ENCODE results near the gene SF3A2.
A peak's percentile ranks its signal among the peaks of the same experiment; 100 is the strongest.

Gene SF3A2

GRCh38 chr19:2249880-2250765, 13.5 kb downstream of the SF3A2 start:
- POLR2A ChIA-PET = interaction anchor here (0.6 to 1.6 kb wide), 4 partner anchors 11 to 28 kb away, joined by 3 to 7 read pairs (median 4); no protein-coding TSS in a partner anchor

GRCh38 chr19:2250766-2251105, 14.1 kb downstream of the SF3A2 start:
- peak overlapping the region in 2 of 7 experiments; percentile 26 to 73 for H3K4me3 ChIP-seq (ENCODE audit: control insufficient read depth in 1 of 7, extremely low read depth in 1 of 7, insufficient read depth in 4 of 7, low read depth in 2 of 7, low read length in 6 of 7)
- H3K4me1 ChIP-seq (ENCODE audit: control extremely low read depth in 1 of 4, control insufficient read depth in 4 of 4, insufficient read depth in 4 of 4, low read length in 3 of 4) = peaks cover 0 to 43% (median 36%) of the 10 kb centered on the region in 4 experiments
- WGBS (ENCODE audit: insufficient coverage) = 14% methylated on average over 27 of the region's 40 CpGs
- CTCF ChIA-PET = interaction anchor here (2.2 to 7.5 kb wide), 2 partner anchors 10 to 22 kb away, joined by 7 to 52 read pairs; no protein-coding TSS in a partner anchor
- DNase-seq = no peak
- peaks cover 0 to 53% (median 7%) of the 10 kb centered on the region in 5 experiments for H3K27me3 ChIP-seq (replicated peaks in 2 of 5; ENCODE audit: control insufficient read depth in 4 of 5, insufficient read depth in 5 of 5, low read length in 4 of 5)
- peaks cover 0 to 37% (median 26%) of the 10 kb centered on the region in 4 experiments for H3K36me3 ChIP-seq (ENCODE audit: control insufficient read depth in 4 of 4, insufficient read depth in 4 of 4, low read length in 3 of 4)
- no peak overlapping the region for H3K27ac ChIP-seq (ENCODE audit: insufficient read depth in 1 of 2, low read depth in 1 of 2, low read length in 2 of 2, poor library complexity in 1 of 2, severe bottlenecking in 2 of 2)
- no peaks in the 10 kb centered on the region for H3K9me3 ChIP-seq (ENCODE audit: control extremely low read depth in 1 of 5, control insufficient read depth in 4 of 5, insufficient read depth in 2 of 5, low read depth in 1 of 5, low read length in 4 of 5)
- POLR2A ChIA-PET = interaction anchor here (0.6 to 1.1 kb wide), 3 partner anchors 12 to 19 kb away, joined by 3 to 9 read pairs (median 4); no protein-coding TSS in a partner anchor

More at GRCh38 chr19:2249880-2250765, 13.5 kb downstream of the SF3A2 start:
- CTCF ChIA-PET = interaction anchor here (7.5 kb wide), 1 partner anchor 9 kb away, joined by 52 read pairs; no protein-coding TSS in a partner anchor
- Histone ChIP-seq H3K27ac (ENCODE audit: insufficient read depth in 1 of 2, low read depth in 1 of 2, low read length in 2 of 2, poor library complexity in 1 of 2, severe bottlenecking in 2 of 2) (no peak overlapping the region), H3K4me1 (ENCODE audit: control extremely low read depth in 1 of 4, control insufficient read depth in 4 of 4, insufficient read depth in 4 of 4, low read length in 3 of 4) (peaks cover 0 to 43% (median 36%) of the 10 kb centered on the region in 4 experiments), H3K27me3 (replicated peaks in 2 of 5; ENCODE audit: control insufficient read depth in 4 of 5, insufficient read depth in 5 of 5, low read length in 4 of 5) (peaks cover 0 to 53% (median 7%) of the 10 kb centered on the region in 5 experiments), H3K36me3 (ENCODE audit: control insufficient read depth in 4 of 4, insufficient read depth in 4 of 4, low read length in 3 of 4) (peaks cover 2 to 43% (median 29%) of the 10 kb centered on the region in 4 experiments), H3K9me3 (ENCODE audit: control extremely low read depth in 1 of 5, control insufficient read depth in 4 of 5, insufficient read depth in 2 of 5, low read depth in 1 of 5, low read length in 4 of 5) (no peaks in the 10 kb centered on the region), H3K4me3 (ENCODE audit: control insufficient read depth in 1 of 7, extremely low read depth in 1 of 7, insufficient read depth in 4 of 7, low read depth in 2 of 7, low read length in 6 of 7) (peak overlapping the region in 1 of 7 experiments; percentile 32)
- 39% methylated on average over 28 of the region's 43 CpGs for WGBS (ENCODE audit: insufficient coverage)
- DNase-seq = peak in 1 of 3 donors; percentile 38

DNA sequence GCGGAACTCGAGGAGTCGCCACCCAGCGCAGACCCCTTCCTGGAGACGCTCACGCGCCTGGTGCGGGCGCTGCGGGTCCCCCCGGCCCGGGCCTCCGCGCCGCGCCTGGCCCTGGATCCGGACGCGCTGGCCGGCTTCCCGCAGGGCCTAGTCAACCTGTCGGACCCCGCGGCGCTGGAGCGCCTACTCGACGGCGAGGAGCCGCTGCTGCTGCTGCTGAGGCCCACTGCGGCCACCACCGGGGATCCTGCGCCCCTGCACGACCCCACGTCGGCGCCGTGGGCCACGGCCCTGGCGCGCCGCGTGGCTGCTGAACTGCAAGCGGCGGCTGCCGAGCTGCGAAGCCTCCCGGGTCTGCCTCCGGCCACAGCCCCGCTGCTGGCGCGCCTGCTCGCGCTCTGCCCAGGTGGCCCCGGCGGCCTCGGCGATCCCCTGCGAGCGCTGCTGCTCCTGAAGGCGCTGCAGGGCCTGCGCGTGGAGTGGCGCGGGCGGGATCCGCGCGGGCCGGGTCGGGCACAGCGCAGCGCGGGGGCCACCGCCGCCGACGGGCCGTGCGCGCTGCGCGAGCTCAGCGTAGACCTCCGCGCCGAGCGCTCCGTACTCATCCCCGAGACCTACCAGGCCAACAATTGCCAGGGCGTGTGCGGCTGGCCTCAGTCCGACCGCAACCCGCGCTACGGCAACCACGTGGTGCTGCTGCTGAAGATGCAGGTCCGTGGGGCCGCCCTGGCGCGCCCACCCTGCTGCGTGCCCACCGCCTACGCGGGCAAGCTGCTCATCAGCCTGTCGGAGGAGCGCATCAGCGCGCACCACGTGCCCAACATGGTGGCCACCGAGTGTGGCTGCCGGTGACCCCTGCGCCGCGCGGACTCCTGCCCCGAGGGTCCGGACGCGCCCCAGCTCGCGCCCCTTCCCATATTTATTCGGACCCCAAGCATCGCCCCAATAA, 14.8 kb downstream of the SF3A2 start:
- no peak overlapping the region for H3K27ac ChIP-seq (ENCODE audit: insufficient read depth in 1 of 2, low read depth in 1 of 2, low read length in 2 of 2, poor library complexity in 1 of 2, severe bottlenecking in 2 of 2)
- H3K36me3 ChIP-seq (ENCODE audit: control insufficient read depth in 4 of 4, insufficient read depth in 4 of 4, low read length in 3 of 4) = peaks cover 0 to 31% (median 21%) of the 10 kb centered on the region in 4 experiments
- CTCF ChIA-PET = interaction anchor here (1.2 to 7.5 kb wide), 3 partner anchors 10 to 21 kb away, joined by 6 to 52 read pairs (median 7); no protein-coding TSS in a partner anchor
- peak overlapping the region in 5 of 7 experiments; percentile 8 to 73 (median 57) for H3K4me3 ChIP-seq (ENCODE audit: control insufficient read depth in 1 of 7, extremely low read depth in 1 of 7, insufficient read depth in 4 of 7, low read depth in 2 of 7, low read length in 6 of 7)
- peaks cover 0 to 45% (median 37%) of the 10 kb centered on the region in 4 experiments for H3K4me1 ChIP-seq (ENCODE audit: control extremely low read depth in 1 of 4, control insufficient read depth in 4 of 4, insufficient read depth in 4 of 4, low read length in 3 of 4)
- no peaks in the 10 kb centered on the region for H3K9me3 ChIP-seq (ENCODE audit: control extremely low read depth in 1 of 5, control insufficient read depth in 4 of 5, insufficient read depth in 2 of 5, low read depth in 1 of 5, low read length in 4 of 5)
- POLR2A ChIA-PET = interaction anchor here (1.1 kb wide), 1 partner anchor 18 kb away, joined by 9 read pairs; no protein-coding TSS in a partner anchor
- H3K27me3 ChIP-seq (replicated peaks in 2 of 5; ENCODE audit: control insufficient read depth in 4 of 5, insufficient read depth in 5 of 5, low read length in 4 of 5) = peaks cover 0 to 53% (median 7%) of the 10 kb centered on the region in 5 experiments
- 3% methylated on average over 99 of the region's 125 CpGs for WGBS (ENCODE audit: insufficient coverage)
- peak in 2 of 3 donors; percentile 65 to 75 for DNase-seq

- no peak for DNase-seq
- Histone ChIP-seq H3K9me3 (ENCODE audit: control extremely low read depth in 1 of 5, control insufficient read depth in 4 of 5, insufficient read depth in 2 of 5, low read depth in 1 of 5, low read length in 4 of 5) (no peaks in the 10 kb centered on the region), H3K4me3 (ENCODE audit: control insufficient read depth in 1 of 7, extremely low read depth in 1 of 7, insufficient read depth in 4 of 7, low read depth in 2 of 7, low read length in 6 of 7) (peak overlapping the region in 6 of 7 experiments; percentile 6 to 73 (median 59)), H3K27me3 (replicated peaks in 2 of 5; ENCODE audit: control insufficient read depth in 4 of 5, insufficient read depth in 5 of 5, low read length in 4 of 5) (peaks cover 0 to 53% (median 7%) of the 10 kb centered on the region in 5 experiments), H3K36me3 (ENCODE audit: control insufficient read depth in 4 of 4, insufficient read depth in 4 of 4, low read length in 3 of 4) (peaks cover 0 to 22% (median 12%) of the 10 kb centered on the region in 4 experiments), H3K4me1 (ENCODE audit: control extremely low read depth in 1 of 4, control insufficient read depth in 4 of 4, insufficient read depth in 4 of 4, low read length in 3 of 4) (peaks cover 0 to 45% (median 37%) of the 10 kb centered on the region in 4 experiments), H3K27ac (ENCODE audit: insufficient read depth in 1 of 2, low read depth in 1 of 2, low read length in 2 of 2, poor library complexity in 1 of 2, severe bottlenecking in 2 of 2) (no peak overlapping the region)
- ChIA-PET CTCF (interaction anchor here (1.0 to 7.5 kb wide), 6 partner anchors 9 to 101 kb away, joined by 3 to 52 read pairs (median 6); partner anchors contain the start of gene AP3D1), POLR2A (interaction anchor here (1.1 kb wide), 2 partner anchors 18 to 21 kb away, joined by 5 read pairs; no protein-coding TSS in a partner anchor)
- WGBS (ENCODE audit: insufficient coverage) = 3% methylated on average over 61 of the region's 74 CpGs
These were observed 15.6 kb downstream of the SF3A2 start for GRCh38 chr19:2252055-2252796.

GRCh38 chr19:2252797-2253105, 16.1 kb downstream of the SF3A2 start:
- CTCF ChIA-PET = interaction anchor here (1.0 to 7.5 kb wide), 6 partner anchors 9 to 101 kb away, joined by 3 to 52 read pairs (median 6); partner anchors contain the start of gene AP3D1
- H3K36me3 ChIP-seq (ENCODE audit: control insufficient read depth in 4 of 4, insufficient read depth in 4 of 4, low read length in 3 of 4) = peaks cover 0 to 18% (median 8%) of the 10 kb centered on the region in 4 experiments
- no peak overlapping the region for H3K27ac ChIP-seq (ENCODE audit: insufficient read depth in 1 of 2, low read depth in 1 of 2, low read length in 2 of 2, poor library complexity in 1 of 2, severe bottlenecking in 2 of 2)
- no peaks in the 10 kb centered on the region for H3K9me3 ChIP-seq (ENCODE audit: control extremely low read depth in 1 of 5, control insufficient read depth in 4 of 5, insufficient read depth in 2 of 5, low read depth in 1 of 5, low read length in 4 of 5)
- H3K27me3 ChIP-seq (replicated peaks in 2 of 5; ENCODE audit: control insufficient read depth in 4 of 5, insufficient read depth in 5 of 5, low read length in 4 of 5) = peaks cover 0 to 53% (median 7%) of the 10 kb centered on the region in 5 experiments
- DNase-seq = no peak
- H3K4me3 ChIP-seq (ENCODE audit: control insufficient read depth in 1 of 7, extremely low read depth in 1 of 7, insufficient read depth in 4 of 7, low read depth in 2 of 7, low read length in 6 of 7) = peak overlapping the region in 6 of 7 experiments; percentile 38 to 73 (median 59)
- POLR2A ChIA-PET = interaction anchor here (1.1 kb wide), 2 partner anchors 17 to 21 kb away, joined by 5 read pairs; no protein-coding TSS in a partner anchor
- peaks cover 0 to 45% (median 37%) of the 10 kb centered on the region in 4 experiments for H3K4me1 ChIP-seq (ENCODE audit: control extremely low read depth in 1 of 4, control insufficient read depth in 4 of 4, insufficient read depth in 4 of 4, low read length in 3 of 4)
- 24% methylated on average over 5 of the region's 18 CpGs for WGBS (ENCODE audit: insufficient coverage)

Data from common myeloid progenitor, CD34-positive (primary cell).